HepG2 (cell line): Measurements from ENCODE around the gene PTPA. TPM values are rescaled to one million over a fixed set of nuclear protein-coding genes. Genes with fewer than 3 reads are reported as not detected.

ENCODE experiments used
- ATF7 ChIP-seq, 2 experiments: fragments of 450-650 bp in 1 of 2; sonication (generic) in 1 of 2; formaldehyde crosslinking in 1 of 2; IDR thresholded peaks; 2 replicates each; pipeline versions ENCODE4 v1.4.0 to v1.6.1; 2016 to 2020; ENCODE audit warnings: antibody characterized with exemption in 1 of 2, mild to moderate bottlenecking in 1 of 2, missing genetic modification reagents in 1 of 2
- HDAC1 ChIP-seq: sonication (generic); formaldehyde crosslinking; IDR thresholded peaks from 2 replicates; pipeline ENCODE4 v1.5.1; 2020; ENCODE audit warnings: mild to moderate bottlenecking, missing genetic modification reagents
- TARDBP ChIP-seq: sonication (generic); formaldehyde crosslinking; IDR thresholded peaks from 2 replicates; pipeline ENCODE4 v1.8.0; 2022; ENCODE audit warnings: mild to moderate bottlenecking, missing genetic modification reagents
- TBX2 ChIP-seq: sonication (generic); formaldehyde crosslinking; IDR thresholded peaks from 2 replicates; pipeline ENCODE4 v1.5.0; 2020; ENCODE audit warnings: missing genetic modification reagents, mild to moderate bottlenecking, borderline replicate concordance
- TCF7 ChIP-seq: sonication (generic); IDR thresholded peaks from 2 replicates; pipeline ENCODE4 v1.6.1; 2016; ENCODE audit warnings: antibody characterized with exemption, low read depth
- XRCC5 ChIP-seq: fragments of 200-400 bp; formaldehyde crosslinking; optimal IDR thresholded peaks from 2 replicates; pipeline ENCODE3; 2017; ENCODE audit warnings: mild to moderate bottlenecking, low read length
- ZFX ChIP-seq: sonication (generic); formaldehyde crosslinking; IDR thresholded peaks from 2 replicates; pipeline ENCODE4 v1.4.0; 2020; ENCODE audit warnings: mild to moderate bottlenecking, low read depth, missing genetic modification reagents, moderate library complexity
- ZFYVE20 ChIP-seq: sonication (generic); formaldehyde crosslinking; IDR thresholded peaks from 2 replicates; pipeline ENCODE4 v1.8.0; 2023; ENCODE audit warnings: low read depth, mild to moderate bottlenecking, moderate library complexity, missing genetic modification reagents, borderline replicate concordance
- ZNF12 ChIP-seq: sonication (generic); formaldehyde crosslinking; IDR thresholded peaks from 2 replicates; pipeline ENCODE4 v1.5.0; 2020; ENCODE audit warnings: missing genetic modification reagents
- ZNF329 ChIP-seq: sonication (generic); formaldehyde crosslinking; IDR thresholded peaks from 2 replicates; pipeline ENCODE4 v1.9.0; 2021; ENCODE audit warnings: low read depth, mild to moderate bottlenecking, missing genetic modification reagents
- ZNF572 ChIP-seq: sonication (generic); formaldehyde crosslinking; IDR thresholded peaks from 2 replicates; pipeline ENCODE4 v1.5.1; 2020; ENCODE audit warnings: mild to moderate bottlenecking, missing genetic modification reagents
- polyA plus RNA-seq, 8 experiments: library from polyadenylated mRNA; depleted of rRNA in 3 of 8; stranded (reverse) in 7 of 8; unstranded in 1 of 8; fragments of >200 nt; fragmentation: Illumina TruSeq in 4 of 8; extraction: Trizol in 4 of 8; gene quantifications; 2 replicates each; pipeline versions ENCODE4 v1.2.1 to v1.2.3, GENCODE V29; 2011 to 2016; ENCODE audit warnings: low read depth in 4 of 8, missing spikeins in 1 of 8, mixed read lengths in 1 of 8; ENCODE audit not compliant: insufficient read depth in 1 of 8
- total RNA-seq, 5 experiments: library from RNA; depleted of rRNA; stranded (reverse); fragments of >200 nt; fragmentation: Illumina TruSeq; extraction: Trizol; gene quantifications; 2 replicates each; pipeline ENCODE4 v1.2.3, GENCODE V29; 2016; ENCODE audit warnings: low read depth in 1 of 5
- TF ChIP-seq, protein P1 (sequence below): sonication (generic); formaldehyde crosslinking; IDR thresholded peaks from 2 replicates; pipeline ENCODE4 v1.4.0; 2020; ENCODE audit warnings: missing genetic modification reagents

Gene PTPA
- total and polyA plus RNA-seq, 2 of the 13 experiments (the other 11 are each of a cell fraction or from before 2014, with no cell fraction given): 79.3 to 105 TPM

DNA sequence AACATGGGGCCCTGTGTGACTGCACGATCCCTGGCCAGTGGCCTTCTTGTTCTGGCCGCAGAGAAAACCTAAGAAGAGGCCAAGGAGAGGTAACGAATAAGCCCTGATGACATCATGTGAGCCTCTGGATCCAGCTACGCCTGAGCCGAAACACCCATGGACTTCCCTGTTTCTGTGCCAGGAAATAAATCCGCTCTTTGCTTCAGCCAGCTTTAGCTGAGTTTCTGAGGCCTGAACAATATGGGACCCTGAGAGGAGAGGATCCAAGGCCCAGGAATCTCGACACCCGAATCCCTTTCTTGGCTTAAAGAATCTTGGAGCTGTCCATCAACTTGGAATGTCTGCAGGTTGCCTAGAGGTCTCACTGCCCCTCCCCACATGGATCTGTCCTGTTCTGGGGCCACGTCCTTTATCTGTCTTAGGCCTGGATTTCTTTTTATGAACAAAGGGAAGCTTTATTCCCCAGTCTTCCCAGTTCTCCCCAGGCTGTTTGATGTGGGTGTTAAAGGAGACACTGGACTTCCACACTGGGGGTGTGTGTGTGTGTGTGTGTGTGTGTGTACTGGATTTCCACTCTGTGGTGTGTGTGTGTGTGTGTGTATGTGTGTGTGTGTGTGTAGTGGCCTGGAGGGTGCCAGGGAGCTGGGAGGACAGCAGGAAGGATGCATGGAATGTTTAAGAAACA, 53.2 kb downstream of the PTPA start (continued):
- TF ChIP-seq TBX2 (CRISPR knock-in tag) (0 out of 2 replicates have a peak, but pooled peaks have one; percentile 31), HDAC1 (CRISPR knock-in tag) (peak; percentile 33; the same call in 1 of the 2 replicates), XRCC5 (peak; percentile 30), ZFX (peak; percentile 32; the same call in 1 of the 2 replicates), TCF7 (0 out of 2 replicates have a peak, but pooled peaks have one; percentile 20), ATF7 (IDR thresholded peaks at IDR 0.05) (0 out of 2 replicates have a peak, but pooled peaks have one; percentile 20), ATF7 (CRISPR knock-in tag; IDR thresholded peaks at IDR 0.05) (no peak), TARDBP (CRISPR knock-in tag) (no peak), ZNF12 (CRISPR knock-in tag) (peak; percentile 41; the same call in 1 of the 2 replicates), ZFYVE20 (CRISPR knock-in tag) (no peak), ZNF329 (CRISPR knock-in tag) (peak; percentile 83; the same call in 1 of the 2 replicates), ZNF572 (CRISPR knock-in tag) (no peak)
- TF ChIP-seq, protein P1, sequence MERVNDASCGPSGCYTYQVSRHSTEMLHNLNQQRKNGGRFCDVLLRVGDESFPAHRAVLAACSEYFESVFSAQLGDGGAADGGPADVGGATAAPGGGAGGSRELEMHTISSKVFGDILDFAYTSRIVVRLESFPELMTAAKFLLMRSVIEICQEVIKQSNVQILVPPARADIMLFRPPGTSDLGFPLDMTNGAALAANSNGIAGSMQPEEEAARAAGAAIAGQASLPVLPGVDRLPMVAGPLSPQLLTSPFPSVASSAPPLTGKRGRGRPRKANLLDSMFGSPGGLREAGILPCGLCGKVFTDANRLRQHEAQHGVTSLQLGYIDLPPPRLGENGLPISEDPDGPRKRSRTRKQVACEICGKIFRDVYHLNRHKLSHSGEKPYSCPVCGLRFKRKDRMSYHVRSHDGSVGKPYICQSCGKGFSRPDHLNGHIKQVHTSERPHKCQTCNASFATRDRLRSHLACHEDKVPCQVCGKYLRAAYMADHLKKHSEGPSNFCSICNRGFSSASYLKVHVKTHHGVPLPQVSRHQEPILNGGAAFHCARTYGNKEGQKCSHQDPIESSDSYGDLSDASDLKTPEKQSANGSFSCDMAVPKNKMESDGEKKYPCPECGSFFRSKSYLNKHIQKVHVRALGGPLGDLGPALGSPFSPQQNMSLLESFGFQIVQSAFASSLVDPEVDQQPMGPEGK: peak; percentile 18; the same call in 1 of the 2 replicates
